Progenitor cell of endocrine pancreas (in vitro differentiated cells): ENCODE measurements around the gene HSPBAP1. TPM values are rescaled to one million over a fixed set of nuclear protein-coding genes. Genes with fewer than 3 reads are reported as not detected.

Source experiments
- DNase-seq: peaks from one replicate; pipeline ENCODE4 v3.0.0; 2021; ENCODE audit warnings: low spot score; ENCODE audit not compliant: unreplicated experiment
- H3K27ac Mint-ChIP-seq: 2 replicates; pipeline ENCODE4 v1.8.0; 2021; ENCODE audit warnings: mild to moderate bottlenecking, moderate library complexity, mixed read lengths
- H3K27me3 Mint-ChIP-seq: 2 replicates; pipeline ENCODE4 v1.8.0; 2021; ENCODE audit warnings: mixed read lengths
- H3K36me3 Mint-ChIP-seq: 2 replicates; pipeline ENCODE4 v1.8.0; 2022; ENCODE audit warnings: mixed read lengths; ENCODE audit not compliant: insufficient read depth
- H3K4me1 Mint-ChIP-seq: 2 replicates; pipeline ENCODE4 v1.8.0; 2021; ENCODE audit warnings: low read depth, mixed read lengths
- H3K4me3 Mint-ChIP-seq: 2 replicates; pipeline ENCODE4 v1.8.0; 2021; ENCODE audit warnings: low read depth, mild to moderate bottlenecking, moderate library complexity, mixed read lengths
- H3K9me3 Mint-ChIP-seq: 2 replicates; pipeline ENCODE4 v1.8.0; 2021; ENCODE audit warnings: low read depth, mixed read lengths
- total RNA-seq: library from RNA; stranded (reverse); gene quantifications from 2 replicates; pipeline ENCODE4 v1.2.1, GENCODE V29; 2021
- TF ChIP-seq, protein P1 (sequence below): fragments of 200-600 bp; sonication (generic); IDR thresholded peaks from one replicate; pipeline ENCODE4 v1.5.0; 2021; ENCODE audit warnings: antibody characterized with exemption, mild to moderate bottlenecking; ENCODE audit not compliant: unreplicated experiment

HSPBAP1 gene
- total RNA-seq, 1 donor from 2014 or later: 11.9 TPM

GRCh38 chr3:122766430-122766829 lies 27.2 kb downstream of the HSPBAP1 start:
- no peak overlapping the region for H3K4me3 Mint-ChIP-seq
- DNase-seq: no peak
- no peak overlapping the region for H3K27ac Mint-ChIP-seq
- TF ChIP-seq, protein P1, sequence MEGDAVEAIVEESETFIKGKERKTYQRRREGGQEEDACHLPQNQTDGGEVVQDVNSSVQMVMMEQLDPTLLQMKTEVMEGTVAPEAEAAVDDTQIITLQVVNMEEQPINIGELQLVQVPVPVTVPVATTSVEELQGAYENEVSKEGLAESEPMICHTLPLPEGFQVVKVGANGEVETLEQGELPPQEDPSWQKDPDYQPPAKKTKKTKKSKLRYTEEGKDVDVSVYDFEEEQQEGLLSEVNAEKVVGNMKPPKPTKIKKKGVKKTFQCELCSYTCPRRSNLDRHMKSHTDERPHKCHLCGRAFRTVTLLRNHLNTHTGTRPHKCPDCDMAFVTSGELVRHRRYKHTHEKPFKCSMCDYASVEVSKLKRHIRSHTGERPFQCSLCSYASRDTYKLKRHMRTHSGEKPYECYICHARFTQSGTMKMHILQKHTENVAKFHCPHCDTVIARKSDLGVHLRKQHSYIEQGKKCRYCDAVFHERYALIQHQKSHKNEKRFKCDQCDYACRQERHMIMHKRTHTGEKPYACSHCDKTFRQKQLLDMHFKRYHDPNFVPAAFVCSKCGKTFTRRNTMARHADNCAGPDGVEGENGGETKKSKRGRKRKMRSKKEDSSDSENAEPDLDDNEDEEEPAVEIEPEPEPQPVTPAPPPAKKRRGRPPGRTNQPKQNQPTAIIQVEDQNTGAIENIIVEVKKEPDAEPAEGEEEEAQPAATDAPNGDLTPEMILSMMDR: no peak
- H3K36me3 Mint-ChIP-seq: peaks cover 1% of the 10 kb centered on the region
- no peaks in the 10 kb centered on the region for H3K27me3 Mint-ChIP-seq
- no peaks in the 10 kb centered on the region for H3K4me1 Mint-ChIP-seq
- no peaks in the 10 kb centered on the region for H3K9me3 Mint-ChIP-seq

DNA sequence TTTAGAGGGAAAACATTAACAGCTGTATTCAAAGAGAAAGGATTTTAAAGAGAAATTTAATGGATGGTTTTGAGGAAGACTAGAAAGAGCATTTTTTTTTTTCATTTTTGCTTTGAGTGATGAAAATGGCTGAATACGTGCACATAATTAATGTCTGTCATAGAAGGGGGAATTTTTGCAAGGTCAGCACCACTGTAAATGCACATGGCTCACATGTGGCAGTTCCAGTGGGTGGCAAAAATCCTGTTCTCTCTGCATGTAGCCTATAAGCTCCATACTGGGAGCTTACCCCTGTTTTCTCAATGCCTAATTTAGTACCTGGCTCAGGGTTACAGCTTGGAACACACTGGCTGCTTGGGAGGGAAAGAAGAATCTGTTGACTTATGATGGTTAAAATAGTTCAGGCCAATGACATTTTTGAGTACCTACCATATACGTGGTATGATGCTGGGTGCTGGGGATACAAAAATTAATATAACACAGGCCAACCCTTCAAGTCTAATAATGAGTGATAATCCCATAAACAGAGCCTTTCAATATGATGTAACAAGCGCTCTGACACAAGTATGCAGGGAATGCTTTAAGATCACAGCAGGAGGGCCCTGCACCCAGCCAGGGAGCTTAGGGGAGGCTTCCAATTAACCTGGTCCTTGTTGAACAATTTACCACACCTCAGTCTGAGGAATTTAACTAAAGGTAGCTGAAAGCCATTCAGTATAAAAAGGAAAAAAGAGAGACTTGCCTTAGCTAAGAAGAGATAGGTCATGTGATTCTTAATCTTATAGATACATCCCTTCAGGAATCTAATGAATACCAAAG lies 33.0 kb downstream of the HSPBAP1 start:
- Mint-ChIP-seq H3K4me1 (peaks cover 17% of the 10 kb centered on the region), H3K4me3 (no peak overlapping the region), H3K27me3 (no peaks in the 10 kb centered on the region), H3K27ac (peak overlapping the region; percentile 87), H3K36me3 (no peaks in the 10 kb centered on the region), H3K9me3 (no peaks in the 10 kb centered on the region)
- DNase-seq: no peak
- TF ChIP-seq, protein P1: no peak

GRCh38 chr3:122758877-122759560 lies 34.6 kb downstream of the HSPBAP1 start:
- peaks cover 5% of the 10 kb centered on the region for H3K36me3 Mint-ChIP-seq
- TF ChIP-seq, protein P1: no peak
- H3K27ac Mint-ChIP-seq: peak overlapping the region; percentile 3
- H3K27me3 Mint-ChIP-seq: no peaks in the 10 kb centered on the region
- H3K4me1 Mint-ChIP-seq: peaks cover 20% of the 10 kb centered on the region
- H3K9me3 Mint-ChIP-seq: no peaks in the 10 kb centered on the region
- no peak for DNase-seq
- no peak overlapping the region for H3K4me3 Mint-ChIP-seq

GRCh38 chr3:122755491-122755890 lies 38.1 kb downstream of the HSPBAP1 start:
- H3K4me3 Mint-ChIP-seq: no peak overlapping the region
- peak overlapping the region; percentile 9 for H3K27ac Mint-ChIP-seq
- TF ChIP-seq, protein P1: no peak
- H3K4me1 Mint-ChIP-seq: peaks cover 16% of the 10 kb centered on the region
- no peak for DNase-seq
- no peaks in the 10 kb centered on the region for H3K27me3 Mint-ChIP-seq
- peaks cover 16% of the 10 kb centered on the region for H3K36me3 Mint-ChIP-seq
- no peaks in the 10 kb centered on the region for H3K9me3 Mint-ChIP-seq

DNA sequence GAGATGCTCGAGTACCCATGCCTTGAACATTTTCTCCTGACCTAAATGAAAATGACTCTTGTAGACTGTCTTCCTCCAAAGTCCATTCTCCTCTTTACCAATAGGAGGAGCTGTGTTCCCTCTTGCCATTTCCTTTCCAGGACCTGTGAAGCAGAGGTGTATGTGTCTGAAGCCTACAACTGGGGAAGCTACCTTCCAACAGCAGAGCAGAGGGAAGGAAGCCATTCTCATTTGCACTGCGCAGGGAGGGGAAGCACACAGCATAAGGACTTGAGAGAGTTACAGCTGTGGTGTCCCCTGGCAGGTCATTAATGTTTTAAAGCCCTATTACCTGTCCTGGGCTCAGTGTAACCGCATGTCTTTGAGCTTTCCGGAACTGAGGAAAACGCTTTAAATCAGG lies 38.7 kb downstream of the HSPBAP1 start:
- Mint-ChIP-seq H3K27ac (no peak overlapping the region), H3K9me3 (no peaks in the 10 kb centered on the region), H3K27me3 (no peaks in the 10 kb centered on the region), H3K36me3 (peaks cover 18% of the 10 kb centered on the region), H3K4me1 (peaks cover 14% of the 10 kb centered on the region), H3K4me3 (no peak overlapping the region)
- TF ChIP-seq, protein P1: peak; percentile 68
- DNase-seq: no peak
